RWPE1 (cell line): ENCODE data around the gene UBE2J2.

Source experiments
- CTCF ChIA-PET: fragments of 350-600 bp; sonication (Branson Sonifier 250); formaldehyde crosslinking; extraction: SDS; loops from one replicate; lab custom pipeline; 2021; lab: Yijun Ruan, JAX
- POLR2A ChIA-PET: fragments of 400-600 bp; formaldehyde crosslinking; extraction: SDS; loops from one replicate; lab custom pipeline; 2020; ENCODE audit warnings: antibody characterized with exemption; ENCODE audit not compliant: low non-redundant PET; lab: Yijun Ruan, JAX
- DNase-seq: peaks from one replicate; pipeline ENCODE4 v3.0.0; 2012; ENCODE audit warnings: low spot score
- H3K27ac ChIP-seq: fragments of 450-650 bp; 2 replicates; pipeline ENCODE4 v1.5.1; 2017
- CTCF ChIP-seq: fragments of 450-650 bp; conservative IDR thresholded peaks from 2 replicates; pipeline ENCODE4 v1.5.1; 2017; ENCODE audit warnings: low read depth, mild to moderate bottlenecking

The UBE2J2 gene

GRCh38 chr1:1297802-1298424 lies 24.3 kb upstream of the UBE2J2 start:
- DNase-seq: no peak
- CTCF ChIA-PET: interaction anchor here (1.1 kb wide), 1 partner anchor 46 kb away, joined by 6 read pairs; no protein-coding TSS in a partner anchor
- POLR2A ChIA-PET: no interaction called here
- no peak for TF ChIP-seq CTCF
- H3K27ac ChIP-seq: peak overlapping the region; percentile 27

- peak overlapping the region; percentile 37 for H3K27ac ChIP-seq
- no peak for DNase-seq
- TF ChIP-seq CTCF: no peak
- ChIA-PET POLR2A (no interaction called here), CTCF (no interaction called here)
Observed at GRCh38 chr1:1296070-1297061, 22.7 kb upstream of the UBE2J2 start.

GRCh38 chr1:1295154-1295923 lies 21.7 kb upstream of the UBE2J2 start:
- peak overlapping the region; percentile 37 for H3K27ac ChIP-seq
- no peak for TF ChIP-seq CTCF
- CTCF ChIA-PET: interaction anchor here (1.0 kb wide), 1 partner anchor 31 kb away, joined by 3 read pairs; no protein-coding TSS in a partner anchor
- no peak for DNase-seq
- POLR2A ChIA-PET: no interaction called here

DNA sequence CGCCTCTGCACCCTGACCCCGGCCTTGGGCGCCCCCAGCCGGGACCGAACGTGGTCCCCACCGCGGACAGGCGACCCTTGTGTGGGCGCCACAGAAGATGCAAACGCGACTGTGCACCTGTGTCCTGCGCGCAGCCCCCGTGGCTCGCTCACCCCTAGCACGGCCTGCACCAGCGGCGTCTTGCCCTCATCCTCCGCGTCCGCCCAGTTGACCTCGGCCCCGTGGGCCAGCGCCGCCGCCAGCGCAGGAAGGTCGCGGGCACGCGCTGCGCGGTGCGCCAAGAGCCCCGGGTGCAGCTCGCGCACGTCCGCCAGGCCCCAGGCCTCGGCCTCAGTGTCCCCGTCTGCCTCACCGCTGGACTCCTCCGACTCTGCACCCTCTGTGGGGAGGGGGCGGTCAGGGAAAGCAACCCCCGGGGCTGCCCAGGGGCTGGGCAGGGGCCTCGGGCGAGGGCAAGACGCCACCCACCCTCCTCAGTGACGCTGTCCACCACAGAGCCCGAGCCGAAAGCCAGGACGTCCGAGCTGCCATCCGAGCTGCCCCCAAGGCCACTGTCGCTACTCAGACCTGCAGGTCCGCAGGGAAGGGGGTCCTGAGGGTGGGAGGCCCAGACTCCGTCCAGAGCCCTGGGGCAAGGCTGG lies 20.7 kb upstream of the UBE2J2 start:
- no peak for DNase-seq
- TF ChIP-seq CTCF: no peak
- ChIA-PET POLR2A (no interaction called here), CTCF (interaction anchor here (0.6 kb wide), 1 partner anchor 36 kb away, joined by 3 read pairs; no protein-coding TSS in a partner anchor)
- peak overlapping the region; percentile 65; the same call in 1 of the 2 replicates for H3K27ac ChIP-seq

DNA sequence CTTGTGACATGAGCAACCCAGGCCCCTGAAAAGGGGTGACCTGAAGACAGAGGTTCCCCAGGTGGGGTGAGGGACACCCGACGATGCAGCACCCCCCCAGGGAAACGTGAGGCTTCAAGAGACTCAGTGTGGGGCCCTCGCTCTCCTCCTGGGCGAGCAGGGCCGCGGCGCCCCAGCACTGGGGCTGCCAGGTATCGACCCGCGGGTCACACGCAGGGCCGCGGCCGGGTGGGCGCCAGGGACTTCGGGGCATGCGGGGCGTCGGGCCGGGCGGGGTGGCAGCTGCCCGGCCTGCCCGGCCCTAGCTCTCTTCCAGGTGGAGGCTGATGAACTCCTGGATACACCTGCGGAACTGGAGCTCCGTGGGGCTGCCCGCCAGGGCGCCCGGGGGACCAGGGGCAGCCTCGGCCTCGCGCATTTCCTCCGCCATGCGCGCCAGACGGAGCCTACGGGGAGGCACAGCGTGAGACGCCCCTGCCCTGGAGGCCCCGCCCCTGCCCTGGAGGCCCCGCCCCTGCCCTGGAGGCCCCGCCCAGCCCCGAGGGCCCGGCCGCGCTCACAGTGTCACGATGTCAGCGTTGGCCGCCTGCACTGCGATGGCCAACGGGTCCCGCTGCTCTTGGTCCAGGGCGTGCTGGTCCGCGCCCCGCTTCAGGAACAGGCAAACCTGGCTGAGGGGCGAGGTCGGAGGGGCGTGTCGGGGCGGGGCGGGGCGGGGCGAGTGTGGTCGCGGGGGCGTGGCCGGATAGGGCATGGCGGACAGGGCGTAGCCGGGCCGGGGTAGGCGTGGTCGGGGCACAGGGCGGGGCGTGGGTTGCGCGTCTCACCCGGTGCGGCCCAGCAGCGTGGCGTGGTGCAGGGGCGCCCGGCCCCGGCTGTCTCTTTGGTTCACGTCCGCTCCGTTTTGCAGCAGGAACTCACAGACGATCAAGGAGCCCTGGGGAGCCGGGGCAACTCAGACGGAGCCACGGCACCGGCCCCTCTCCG lies 19.9 kb upstream of the UBE2J2 start:
- DNase-seq: no peak
- CTCF ChIA-PET: interaction anchor here (0.6 kb wide), 1 partner anchor 119 kb away, joined by 3 read pairs; no protein-coding TSS in a partner anchor
- POLR2A ChIA-PET: interaction anchor here (0.7 kb wide), 1 partner anchor 171 kb away, joined by 3 read pairs; no protein-coding TSS in a partner anchor

More for the DNA sequence above, 19.9 kb upstream of the UBE2J2 start:
- H3K27ac ChIP-seq: peak overlapping the region; percentile 65
- TF ChIP-seq CTCF: no peak
